A549 (cell line): ENCODE measurements around the gene TMEM100.

Experiments
- CEBPB ChIP-seq, 2 experiments: fragments of >200 bp in 1 of 2; sonication (Bioruptor Twin) in 1 of 2; formaldehyde crosslinking in 1 of 2; IDR thresholded peaks; 2 replicates each; pipeline ENCODE4 v1.6.1; 2012 to 2016
- CTCF ChIP-seq: fragments of >200 bp; sonication (Bioruptor Twin); formaldehyde crosslinking; IDR thresholded peaks from 3 replicates; pipeline ENCODE4 v1.5.1; 2016
- JUN ChIP-seq, 2 experiments: fragments of >200 bp; sonication (Bioruptor Twin); formaldehyde crosslinking; IDR thresholded peaks; 2 replicates in 1 of 2; 3 replicates in 1 of 2; pipeline ENCODE4 v1.6.1; 2016 to 2017
- MAFK ChIP-seq: fragments of 450-650 bp; IDR thresholded peaks from 2 replicates; pipeline ENCODE4 v1.6.1; 2014; ENCODE audit not compliant: partially characterized antibody
- MAX ChIP-seq: IDR thresholded peaks from 2 replicates; pipeline ENCODE4 v1.6.1; 2012
- POLR2A ChIP-seq: IDR thresholded peaks from 2 replicates; pipeline ENCODE4 v1.6.1; 2012; ENCODE audit warnings: mild to moderate bottlenecking, low read length
- RAD21 ChIP-seq, 2 experiments: fragments of >200 bp in 1 of 2; sonication (Bioruptor Twin) in 1 of 2; formaldehyde crosslinking in 1 of 2; IDR thresholded peaks in 1 of 2; conservative IDR thresholded peaks in 1 of 2; 2 replicates in 1 of 2; 3 replicates in 1 of 2; pipeline ENCODE4 v1.6.1; 2012 to 2018; ENCODE audit warnings: inconsistent platforms in 1 of 2
- RFX5 ChIP-seq: fragments of 450-650 bp; IDR thresholded peaks from 2 replicates; pipeline ENCODE4 v1.7.1; 2014; ENCODE audit warnings: antibody characterized with exemption, mild to moderate bottlenecking, moderate library complexity

- TF ChIP-seq CTCF (no peak), MAX (no peak), JUN (IDR thresholded peaks at IDR 0.05) (no peak), MAFK (no peak), CEBPB (IDR thresholded peaks at IDR 0.05) (peak; percentile 24 to 26; a peak in 2 of 4 replicates), RAD21 (conservative IDR thresholded peaks at IDR 0.05 in 1 of 2, IDR thresholded peaks at IDR 0.05 in 1 of 2) (no peak), POLR2A (no peak), RFX5 (no peak)
Measured at GRCh38 chr17:55704401-55704800, 18.3 kb downstream of the TMEM100 start.
